Stimulated activated CD4-positive, alpha-beta T cell treated with anti-CD3 and anti-CD28 coated beads, Interleukin-2, amount 100 ng/mL, for 48 hours (primary cell): Measurements from ENCODE around the gene LITAFD.
"Not testable (repeated sequence)": the region's sequence is repeated elsewhere in the genome, so short reads cannot be mapped to it uniquely, and the experiment has no call there.

Experiments
- DNase-seq, 2 donors: peaks; one replicate each; pipeline ENCODE4 v3.0.0-alpha.2; 2020

LITAFD gene

GRCh38 chr16:8873866-8874195 is 8.3 kb upstream of the LITAFD start:
- DNase-seq = not testable (repeated sequence)

GRCh38 chr16:8874388-8874787 is 7.8 kb upstream of the LITAFD start:
- no peak for DNase-seq

GRCh38 chr16:8875317-8875716 is 6.8 kb upstream of the LITAFD start:
- not testable (repeated sequence) for DNase-seq

- no peak for DNase-seq
These were observed 4.1 kb upstream of the LITAFD start for GRCh38 chr16:8877894-8878522.

GRCh38 chr16:8878523-8878911 is 3.6 kb upstream of the LITAFD start:
- no peak for DNase-seq

- no peak for DNase-seq
These were observed 1.2 kb upstream of the LITAFD start for GRCh38 chr16:8880839-8881510.

- no peak for DNase-seq
These were observed 700 bp downstream of the LITAFD start for GRCh38 chr16:8882725-8883377.

- no peak for DNase-seq
These were observed 3.8 kb downstream of the LITAFD start for GRCh38 chr16:8885674-8886592.

- DNase-seq = no peak
These were observed 4.7 kb downstream of the LITAFD start for GRCh38 chr16:8886593-8887430.

GRCh38 chr16:8887431-8887765 is 5.2 kb downstream of the LITAFD start:
- DNase-seq = no peak

- no peak for DNase-seq
These were observed 5.9 kb downstream of the LITAFD start for GRCh38 chr16:8887952-8888560.

- DNase-seq = no peak
These were observed 7.1 kb downstream of the LITAFD start for GRCh38 chr16:8888951-8889892.

GRCh38 chr16:8889893-8890548 is 7.9 kb downstream of the LITAFD start:
- no peak for DNase-seq

GRCh38 chr16:8890549-8890921 is 8.4 kb downstream of the LITAFD start:
- no peak for DNase-seq

GRCh38 chr16:8892101-8892575 is 10.0 kb downstream of the LITAFD start:
- DNase-seq = no peak

- DNase-seq = no peak
These were observed 11.3 kb downstream of the LITAFD start for GRCh38 chr16:8893426-8893825.

GRCh38 chr16:8893976-8894690 is 12.0 kb downstream of the LITAFD start:
- DNase-seq = no peak

- no peak for DNase-seq
These were observed 12.7 kb downstream of the LITAFD start for GRCh38 chr16:8894736-8895334.

- no peak for DNase-seq
These were observed 16.6 kb downstream of the LITAFD start for GRCh38 chr16:8898660-8899318.
